ENCODE data around the gene LRIT2. TPM values are rescaled to one million over a fixed set of nuclear protein-coding genes. Genes with fewer than 3 reads are reported as not detected.

Gene LRIT2
- total RNA-seq, 1 experiment from 2014 or later: not detected

DNA sequence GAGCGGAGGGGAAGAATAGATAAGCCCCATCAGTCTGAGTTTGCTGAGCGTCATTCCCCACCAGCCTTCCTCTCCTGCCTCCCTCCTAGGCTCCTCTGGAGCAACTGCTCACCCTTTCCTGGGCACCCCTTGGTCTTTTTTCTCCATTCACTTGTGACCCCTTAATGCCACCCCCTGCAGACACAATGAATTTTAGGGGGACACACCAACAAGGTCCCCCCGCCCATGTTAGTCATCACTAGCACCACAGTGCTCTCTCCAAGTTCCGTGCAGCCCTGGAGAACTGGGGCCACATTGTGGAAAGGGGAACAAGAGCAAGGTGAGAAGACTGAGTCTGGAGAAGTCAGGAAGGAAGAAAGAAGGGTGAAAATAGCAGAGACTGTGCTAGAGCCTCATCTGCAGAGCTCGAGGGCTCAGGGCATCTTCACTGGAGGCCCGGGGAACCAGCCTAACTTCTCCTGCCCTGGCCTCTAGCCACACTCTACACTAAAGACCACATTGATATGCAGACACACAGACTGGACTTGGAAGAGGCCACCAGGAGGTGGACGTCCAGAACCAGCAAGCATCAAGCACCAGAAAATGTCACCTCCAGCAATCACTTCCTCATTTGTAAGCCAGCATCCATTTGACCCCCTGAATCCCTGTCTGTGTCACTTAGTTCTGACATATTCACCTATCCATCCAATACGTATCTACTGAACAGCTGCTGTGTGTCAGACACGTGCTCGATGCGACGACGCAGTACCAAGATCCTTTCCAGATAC is 37.0 kb upstream of the LRIT2 start:
- peaks cover 5% of the 10 kb centered on the region for H3K27me3 Mint-ChIP-seq (ENCODE audit: low read depth)

DNA sequence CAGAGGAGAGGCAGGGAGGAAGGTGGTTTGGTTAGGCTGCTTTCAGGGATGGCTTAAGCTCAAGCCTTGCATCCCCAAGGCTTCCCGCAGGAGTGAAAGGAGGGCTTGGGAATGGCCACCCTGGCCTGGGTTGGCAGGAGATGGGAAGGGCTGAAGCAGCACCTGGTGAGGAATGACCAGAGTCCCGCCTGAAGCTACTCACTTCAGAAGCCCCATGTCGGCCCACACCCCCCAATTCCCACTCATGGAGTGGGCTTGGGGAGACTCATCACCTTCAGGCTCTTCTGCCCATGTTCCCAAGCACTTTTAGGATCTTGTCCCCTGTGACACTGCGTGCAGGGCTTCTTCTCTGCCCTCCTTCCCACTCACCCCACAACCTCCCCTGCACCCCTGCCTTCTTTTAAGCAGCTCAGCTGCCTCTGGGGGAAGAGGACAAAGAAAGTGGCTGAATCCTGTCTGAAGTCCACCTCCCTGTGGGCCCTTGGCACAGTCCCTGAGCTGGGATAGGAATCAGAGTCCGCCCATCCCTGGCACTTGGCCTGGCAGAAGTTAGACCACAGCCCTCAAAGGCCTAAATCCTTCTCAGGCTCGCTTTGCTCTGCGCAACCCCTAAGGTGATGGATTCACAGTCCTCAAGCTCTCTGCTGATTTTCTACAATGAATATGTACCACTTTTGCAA is 36.0 kb upstream of the LRIT2 start:
- DNase-seq (ENCODE audit: low spot score) (no peak), ATAC-seq (no peak)
- H3K36me3 Mint-ChIP-seq: no peaks in the 10 kb centered on the region
- CTCF ChIA-PET: interaction anchor here (0.9 to 3.0 kb wide), 4 partner anchors 24 to 279 kb away, joined by 3 to 12 read pairs (median 8); no protein-coding TSS in a partner anchor
- peaks cover 14% of the 10 kb centered on the region for H3K27me3 Mint-ChIP-seq (ENCODE audit: low read depth)
- 0 out of 2 replicates have a peak, but pooled peaks cover 9% of the 10 kb centered on the region for H3K4me1 Mint-ChIP-seq
- no peak for TF ChIP-seq ZNF423 (CRISPR knock-in tag; IDR thresholded peaks at IDR 0.05)
- TF ChIP-seq SP1 (CRISPR knock-in tag; conservative IDR thresholded peaks at IDR 0.05): no peak
- TF ChIP-seq RELA (CRISPR knock-in tag; IDR thresholded peaks at IDR 0.05; ENCODE audit: borderline replicate concordance): no peak
- TF ChIP-seq, protein P1, sequence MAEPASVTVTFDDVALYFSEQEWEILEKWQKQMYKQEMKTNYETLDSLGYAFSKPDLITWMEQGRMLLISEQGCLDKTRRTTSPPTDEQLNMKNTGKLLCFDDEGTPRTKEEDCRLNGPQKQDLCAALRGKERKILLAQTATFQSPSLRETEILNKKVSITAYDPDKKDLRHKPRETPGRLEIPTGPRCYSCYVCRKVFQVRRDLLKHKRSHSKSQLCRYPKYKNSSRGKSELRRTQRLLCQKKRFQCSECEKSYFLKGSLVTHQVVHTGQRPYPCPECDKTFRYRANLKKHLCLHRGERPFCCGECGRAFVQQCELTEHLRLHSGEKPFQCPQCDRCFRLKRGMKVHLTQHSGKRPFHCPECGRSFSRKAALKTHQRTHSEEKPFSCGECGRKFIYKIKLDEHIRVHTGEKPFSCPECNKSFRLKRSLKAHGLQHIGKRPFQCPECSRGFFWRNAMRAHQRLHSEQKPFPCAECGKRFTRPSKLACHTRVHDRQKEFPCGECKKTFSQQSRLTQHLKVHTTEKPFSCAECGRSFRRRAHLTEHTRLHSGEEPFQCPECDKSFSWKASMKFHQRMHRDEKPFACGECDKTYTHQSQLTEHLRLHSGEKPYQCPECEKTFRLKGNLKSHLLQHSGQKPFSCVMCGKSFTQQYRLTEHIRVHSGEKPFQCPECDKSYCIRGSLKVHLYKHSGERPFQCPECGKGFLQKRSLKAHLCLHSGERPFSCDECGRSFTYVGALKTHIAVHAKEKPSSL (CRISPR knock-in tag; conservative IDR thresholded peaks at IDR 0.05): no peak
- TF ChIP-seq GTF2I (CRISPR knock-in tag; conservative IDR thresholded peaks at IDR 0.05): no peak
- TF ChIP-seq ZNF671 (CRISPR knock-in tag; IDR thresholded peaks at IDR 0.05): no peak
- no peak for TF ChIP-seq FOXP1 (CRISPR knock-in tag; IDR thresholded peaks at IDR 0.05; ENCODE audit: borderline replicate concordance)
- no peak for TF ChIP-seq ETV6 (CRISPR knock-in tag; IDR thresholded peaks at IDR 0.05)
- TF ChIP-seq TCF7 (CRISPR knock-in tag; IDR thresholded peaks at IDR 0.05; ENCODE audit: low read depth): no peak
- TF ChIP-seq TEAD1 (CRISPR knock-in tag; IDR thresholded peaks at IDR 0.05): no peak
- no peak overlapping the region for H3K27ac Mint-ChIP-seq
- POLR2A ChIA-PET: no interaction called here
- H3K4me3 Mint-ChIP-seq: no peak overlapping the region
- H3K9me3 Mint-ChIP-seq: peaks cover 5% of the 10 kb centered on the region; the same call in 1 of the 2 replicates

More for the DNA sequence above, 37.0 kb upstream of the LRIT2 start:
- DNase-seq (ENCODE audit: low spot score): no peak
- no peak for ATAC-seq
- no peak overlapping the region for H3K27ac Mint-ChIP-seq
- peaks cover 7% of the 10 kb centered on the region for H3K4me1 Mint-ChIP-seq
- CTCF ChIA-PET: interaction anchor here (1.1 to 3.0 kb wide), 2 partner anchors 25 to 278 kb away, joined by 3 to 12 read pairs; no protein-coding TSS in a partner anchor
- no peak overlapping the region for H3K4me3 Mint-ChIP-seq
- POLR2A ChIA-PET: no interaction called here
- peaks cover 5% of the 10 kb centered on the region; the same call in 1 of the 2 replicates for H3K9me3 Mint-ChIP-seq
- no peaks in the 10 kb centered on the region for H3K36me3 Mint-ChIP-seq
- TF ChIP-seq CREM (CRISPR knock-in tag; IDR thresholded peaks at IDR 0.05): no peak
- TF ChIP-seq FOXK1 (CRISPR knock-in tag; IDR thresholded peaks at IDR 0.05): no peak
- no peak for TF ChIP-seq NFATC4 (CRISPR knock-in tag; IDR thresholded peaks at IDR 0.05)

DNA sequence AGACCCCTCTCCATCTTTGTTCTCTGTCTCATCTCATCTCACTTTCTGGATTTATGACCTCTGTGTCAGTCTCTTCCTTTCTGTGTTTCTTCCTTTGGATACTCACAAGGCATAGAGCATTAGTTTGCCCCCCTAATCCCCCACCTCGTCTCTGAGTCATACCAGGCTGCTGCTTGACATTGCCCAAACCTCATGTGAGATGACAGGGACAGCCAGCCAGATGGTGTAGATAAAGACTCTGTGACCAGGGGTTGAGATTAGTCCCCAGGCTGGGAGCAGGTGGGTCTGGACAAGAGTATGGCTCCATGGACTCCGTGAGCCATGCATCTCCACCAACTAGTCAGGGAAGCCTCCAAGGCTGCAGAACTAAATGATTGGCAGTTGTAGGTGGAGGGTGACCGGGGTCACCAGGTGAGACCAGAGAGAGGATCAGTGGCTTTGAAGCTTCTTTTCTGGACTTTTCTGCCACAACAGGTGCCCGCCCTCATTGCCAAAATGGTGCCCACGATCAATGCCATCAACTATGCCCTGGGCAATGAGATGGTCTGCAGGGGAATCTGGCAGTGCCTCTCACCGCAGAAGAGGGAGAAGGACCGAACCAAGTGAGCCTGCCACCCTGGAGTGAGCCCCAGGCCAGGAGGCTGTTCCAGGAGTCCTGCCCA is 32.8 kb upstream of the LRIT2 start:
- no peaks in the 10 kb centered on the region for H3K36me3 Mint-ChIP-seq
- H3K27me3 Mint-ChIP-seq (ENCODE audit: low read depth): peaks cover 17% of the 10 kb centered on the region
- POLR2A ChIA-PET: no interaction called here
- H3K9me3 Mint-ChIP-seq: peaks cover 5% of the 10 kb centered on the region; the same call in 1 of the 2 replicates
- H3K4me1 Mint-ChIP-seq: 0 out of 2 replicates have a peak, but pooled peaks cover 3% of the 10 kb centered on the region
- ATAC-seq (no peak), DNase-seq (ENCODE audit: low spot score) (no peak)
- CTCF ChIA-PET: interaction anchor here (1.7 to 4.5 kb wide), 6 partner anchors 8 to 279 kb away, joined by 6 to 48 read pairs (median 20); partner anchors contain the start of gene CCSER2
- H3K27ac Mint-ChIP-seq: no peak overlapping the region
- H3K4me3 Mint-ChIP-seq: no peak overlapping the region
- TF ChIP-seq CREB1 (CRISPR knock-in tag; IDR thresholded peaks at IDR 0.05): no peak
- TF ChIP-seq, protein P2, sequence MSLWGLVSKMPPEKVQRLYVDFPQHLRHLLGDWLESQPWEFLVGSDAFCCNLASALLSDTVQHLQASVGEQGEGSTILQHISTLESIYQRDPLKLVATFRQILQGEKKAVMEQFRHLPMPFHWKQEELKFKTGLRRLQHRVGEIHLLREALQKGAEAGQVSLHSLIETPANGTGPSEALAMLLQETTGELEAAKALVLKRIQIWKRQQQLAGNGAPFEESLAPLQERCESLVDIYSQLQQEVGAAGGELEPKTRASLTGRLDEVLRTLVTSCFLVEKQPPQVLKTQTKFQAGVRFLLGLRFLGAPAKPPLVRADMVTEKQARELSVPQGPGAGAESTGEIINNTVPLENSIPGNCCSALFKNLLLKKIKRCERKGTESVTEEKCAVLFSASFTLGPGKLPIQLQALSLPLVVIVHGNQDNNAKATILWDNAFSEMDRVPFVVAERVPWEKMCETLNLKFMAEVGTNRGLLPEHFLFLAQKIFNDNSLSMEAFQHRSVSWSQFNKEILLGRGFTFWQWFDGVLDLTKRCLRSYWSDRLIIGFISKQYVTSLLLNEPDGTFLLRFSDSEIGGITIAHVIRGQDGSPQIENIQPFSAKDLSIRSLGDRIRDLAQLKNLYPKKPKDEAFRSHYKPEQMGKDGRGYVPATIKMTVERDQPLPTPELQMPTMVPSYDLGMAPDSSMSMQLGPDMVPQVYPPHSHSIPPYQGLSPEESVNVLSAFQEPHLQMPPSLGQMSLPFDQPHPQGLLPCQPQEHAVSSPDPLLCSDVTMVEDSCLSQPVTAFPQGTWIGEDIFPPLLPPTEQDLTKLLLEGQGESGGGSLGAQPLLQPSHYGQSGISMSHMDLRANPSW (CRISPR knock-in tag; conservative IDR thresholded peaks at IDR 0.05; ENCODE audit: low read depth): no peak
- TF ChIP-seq KAT7 (CRISPR knock-in tag; IDR thresholded peaks at IDR 0.05; ENCODE audit: borderline replicate concordance): no peak
- TF ChIP-seq SP1 (CRISPR knock-in tag; conservative IDR thresholded peaks at IDR 0.05): no peak
- no peak for TF ChIP-seq GABPB1 (CRISPR knock-in tag; IDR thresholded peaks at IDR 0.05)
- no peak for TF ChIP-seq NFE2L1 (CRISPR knock-in tag; IDR thresholded peaks at IDR 0.05)
- TF ChIP-seq, protein P3, sequence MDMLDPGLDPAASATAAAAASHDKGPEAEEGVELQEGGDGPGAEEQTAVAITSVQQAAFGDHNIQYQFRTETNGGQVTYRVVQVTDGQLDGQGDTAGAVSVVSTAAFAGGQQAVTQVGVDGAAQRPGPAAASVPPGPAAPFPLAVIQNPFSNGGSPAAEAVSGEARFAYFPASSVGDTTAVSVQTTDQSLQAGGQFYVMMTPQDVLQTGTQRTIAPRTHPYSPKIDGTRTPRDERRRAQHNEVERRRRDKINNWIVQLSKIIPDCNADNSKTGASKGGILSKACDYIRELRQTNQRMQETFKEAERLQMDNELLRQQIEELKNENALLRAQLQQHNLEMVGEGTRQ (CRISPR knock-in tag; IDR thresholded peaks at IDR 0.05): no peak
- no peak for TF ChIP-seq ZNF317 (CRISPR knock-in tag; IDR thresholded peaks at IDR 0.05; ENCODE audit: borderline replicate concordance, low read depth)
- TF ChIP-seq, protein P4, sequence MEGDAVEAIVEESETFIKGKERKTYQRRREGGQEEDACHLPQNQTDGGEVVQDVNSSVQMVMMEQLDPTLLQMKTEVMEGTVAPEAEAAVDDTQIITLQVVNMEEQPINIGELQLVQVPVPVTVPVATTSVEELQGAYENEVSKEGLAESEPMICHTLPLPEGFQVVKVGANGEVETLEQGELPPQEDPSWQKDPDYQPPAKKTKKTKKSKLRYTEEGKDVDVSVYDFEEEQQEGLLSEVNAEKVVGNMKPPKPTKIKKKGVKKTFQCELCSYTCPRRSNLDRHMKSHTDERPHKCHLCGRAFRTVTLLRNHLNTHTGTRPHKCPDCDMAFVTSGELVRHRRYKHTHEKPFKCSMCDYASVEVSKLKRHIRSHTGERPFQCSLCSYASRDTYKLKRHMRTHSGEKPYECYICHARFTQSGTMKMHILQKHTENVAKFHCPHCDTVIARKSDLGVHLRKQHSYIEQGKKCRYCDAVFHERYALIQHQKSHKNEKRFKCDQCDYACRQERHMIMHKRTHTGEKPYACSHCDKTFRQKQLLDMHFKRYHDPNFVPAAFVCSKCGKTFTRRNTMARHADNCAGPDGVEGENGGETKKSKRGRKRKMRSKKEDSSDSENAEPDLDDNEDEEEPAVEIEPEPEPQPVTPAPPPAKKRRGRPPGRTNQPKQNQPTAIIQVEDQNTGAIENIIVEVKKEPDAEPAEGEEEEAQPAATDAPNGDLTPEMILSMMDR (IDR thresholded peaks at IDR 0.05): no peak
- TF ChIP-seq FOXK1 (CRISPR knock-in tag; IDR thresholded peaks at IDR 0.05): no peak
- no peak for TF ChIP-seq CREM (CRISPR knock-in tag; IDR thresholded peaks at IDR 0.05)
